Prostate gland (tissue), 2 donors: Measurements from ENCODE around the gene FOLR1. TPM values are rescaled to one million over a fixed set of nuclear protein-coding genes. Genes with fewer than 3 reads are reported as not detected.

ENCODE experiments used
- DNase-seq: peaks from one replicate; pipeline ENCODE4 v3.0.0-alpha.2; 2019; ENCODE audit warnings: low spot score
- H3K27ac ChIP-seq, 2 donors: fragments of 200-600 bp; sonication (generic); 2 replicates each; pipeline ENCODE4 v1.5.1; 2017 to 2019
- H3K27me3 ChIP-seq: fragments of 200-600 bp; sonication (generic); replicated peaks from 2 replicates; pipeline ENCODE4 v1.5.1; 2019; ENCODE audit not compliant: insufficient read depth
- H3K36me3 ChIP-seq, 2 donors: fragments of 200-600 bp; sonication (generic); 1 replicate in 1 of 2; 2 replicates in 1 of 2; pipeline versions ENCODE4 v1.5.1 to v1.8.1; 2017 to 2019
- H3K4me1 ChIP-seq: fragments of 200-600 bp; sonication (generic); replicated peaks from 2 replicates; pipeline ENCODE4 v1.5.1; 2019
- H3K4me3 ChIP-seq, 2 donors: fragments of 200-600 bp; sonication (generic); 2 replicates each; pipeline ENCODE4 v1.5.1; 2017 to 2019
- H3K9me3 ChIP-seq: fragments of 200-600 bp; sonication (generic); 2 replicates; pipeline ENCODE4 v1.5.1; 2017
- CTCF ChIP-seq, 4 experiments: fragments of 200-600 bp in 2 of 4; fragments of 450-650 bp in 2 of 4; sonication (generic) in 2 of 4; IDR thresholded peaks; 1 replicate in 3 of 4; 2 replicates in 1 of 4; pipeline ENCODE4 v1.5.1; 2016 to 2019; ENCODE audit warnings: antibody characterized with exemption in 4 of 4, mild to moderate bottlenecking in 2 of 4, moderate library complexity in 2 of 4
- POLR2A ChIP-seq: fragments of 450-650 bp; IDR thresholded peaks from one replicate; pipeline ENCODE4 v1.6.1; 2016; ENCODE audit warnings: antibody characterized with exemption, mild to moderate bottlenecking
- POLR2AphosphoS5 ChIP-seq: sonication (generic); formaldehyde crosslinking; IDR thresholded peaks from one replicate; pipeline ENCODE4 v1.6.1; 2017; ENCODE audit warnings: antibody characterized with exemption
- WGBS: methylation state at CpG from one replicate; pipeline ENCODE4 v1.1.5; 2018; 5-methylcytosine and 5-hydroxymethylcytosine counted together
- intact Hi-C: fragments of 100-400 bp; cut with DNase I; formaldehyde crosslinking; loops from one replicate; pipeline ENCODE4 v1.14.2; 2022
- total RNA-seq, 2 donors: library from RNA; depleted of rRNA; stranded (reverse); fragments of >200 nt; gene quantifications; one replicate each; pipeline ENCODE4 v1.1.0, GENCODE V29; 2016

The FOLR1 gene
- total RNA-seq, 2 donors from 2014 or later, result 8.9 TPM; not detected in 1

- Histone ChIP-seq H3K4me1 (peaks cover 3% of the 10 kb centered on the region), H3K27ac (no peak overlapping the region), H3K9me3 (no peaks in the 10 kb centered on the region), H3K27me3 (no peaks in the 10 kb centered on the region), H3K36me3 (peaks cover 6 to 37% of the 10 kb centered on the region in 2 donors), H3K4me3 (no peak overlapping the region)
- intact Hi-C loops, result loop anchor here (10.0 kb wide), 1 partner anchor 221 kb away; no protein-coding TSS in a partner anchor
- WGBS, result 88% methylated on average over 17 of the region's 17 CpGs
- no peak for DNase-seq
- TF ChIP-seq CTCF (IDR thresholded peaks at IDR 0.05) (no peak), POLR2AphosphoS5 (no peak), POLR2A (no peak)
These were observed 43.6 kb downstream of the FOLR1 start for GRCh38 chr11:72235351-72236057.

GRCh38 chr11:72236083-72236697 lies 44.2 kb downstream of the FOLR1 start:
- Histone ChIP-seq H3K27ac (no peak overlapping the region), H3K27me3 (no peaks in the 10 kb centered on the region), H3K4me3 (no peak overlapping the region), H3K9me3 (no peaks in the 10 kb centered on the region), H3K36me3 (peaks cover 6 to 36% of the 10 kb centered on the region in 2 donors), H3K4me1 (peaks cover 3% of the 10 kb centered on the region)
- DNase-seq, result no peak
- TF ChIP-seq POLR2AphosphoS5 (no peak), POLR2A (no peak), CTCF (IDR thresholded peaks at IDR 0.05) (no peak)
- WGBS, result 59% methylated on average over 4 of the region's 4 CpGs
- intact Hi-C loops, result loop anchor here (10.0 kb wide), 1 partner anchor 221 kb away; no protein-coding TSS in a partner anchor

- Histone ChIP-seq H3K27ac (no peak overlapping the region), H3K27me3 (no peaks in the 10 kb centered on the region), H3K4me3 (no peak overlapping the region), H3K4me1 (peaks cover 3% of the 10 kb centered on the region), H3K36me3 (peaks cover 6 to 31% of the 10 kb centered on the region in 2 donors), H3K9me3 (no peaks in the 10 kb centered on the region)
- intact Hi-C loops, result loop anchor here (10.0 kb wide), 1 partner anchor 222 kb away; no protein-coding TSS in a partner anchor
- TF ChIP-seq POLR2AphosphoS5 (no peak), CTCF (IDR thresholded peaks at IDR 0.05) (no peak), POLR2A (no peak)
- DNase-seq, result no peak
- 59% methylated on average over 2 of the region's 2 CpGs for WGBS
These were observed 44.8 kb downstream of the FOLR1 start for GRCh38 chr11:72236774-72237111.

- Histone ChIP-seq H3K9me3 (no peaks in the 10 kb centered on the region), H3K27me3 (no peaks in the 10 kb centered on the region), H3K27ac (peak overlapping the region in 1 of 2 donors; percentile 14), H3K4me3 (no peak overlapping the region), H3K4me1 (peaks cover 3% of the 10 kb centered on the region), H3K36me3 (peaks cover 6 to 26% of the 10 kb centered on the region in 2 donors)
- TF ChIP-seq CTCF (IDR thresholded peaks at IDR 0.05) (no peak), POLR2A (no peak), POLR2AphosphoS5 (no peak)
- intact Hi-C loops, result loop anchor here (10.0 kb wide), 1 partner anchor 223 kb away; no protein-coding TSS in a partner anchor
- WGBS, result 71% methylated on average over 22 of the region's 22 CpGs
- no peak for DNase-seq
These were observed 45.4 kb downstream of the FOLR1 start for GRCh38 chr11:72237112-72237931.
